NCI-H1417 treated with DMSO at 0.1 percent for 48 hours (cell line): ENCODE measurements around the gene DNAJB6.

Experiments
- DNase-seq: peaks from one replicate; lab custom pipeline; 2025; lab: John Stamatoyannopoulos, UW

The DNAJB6 gene

GRCh38 chr7:157396316-157397035, 59.7 kb downstream of the DNAJB6 start:
- DNase-seq: no peak

- no peak for DNase-seq
These were observed 60.4 kb downstream of the DNAJB6 start for GRCh38 chr7:157397036-157397720.

- no peak for DNase-seq
These were observed 61.2 kb downstream of the DNAJB6 start for GRCh38 chr7:157397731-157398691.

- DNase-seq: no peak
These were observed 62.4 kb downstream of the DNAJB6 start for GRCh38 chr7:157399086-157399687.

GRCh38 chr7:157400171-157400860, 63.5 kb downstream of the DNAJB6 start:
- DNase-seq: no peak

- no peak for DNase-seq
These were observed 65.0 kb downstream of the DNAJB6 start for GRCh38 chr7:157401567-157402387.

GRCh38 chr7:157402388-157402703, 65.5 kb downstream of the DNAJB6 start:
- DNase-seq: no peak

- DNase-seq: no peak
These were observed 66.2 kb downstream of the DNAJB6 start for GRCh38 chr7:157402911-157403534.

GRCh38 chr7:157403646-157404401, 67.0 kb downstream of the DNAJB6 start:
- no peak for DNase-seq

GRCh38 chr7:157404845-157405481, 68.2 kb downstream of the DNAJB6 start:
- DNase-seq: no peak

- DNase-seq: no peak
These were observed 68.7 kb downstream of the DNAJB6 start for GRCh38 chr7:157405501-157405900.

GRCh38 chr7:157405914-157406810, 69.4 kb downstream of the DNAJB6 start:
- no peak for DNase-seq

GRCh38 chr7:157406971-157407370, 70.2 kb downstream of the DNAJB6 start:
- no peak for DNase-seq

- DNase-seq: no peak
These were observed 70.9 kb downstream of the DNAJB6 start for GRCh38 chr7:157407512-157408257.

- no peak for DNase-seq
These were observed 71.7 kb downstream of the DNAJB6 start for GRCh38 chr7:157408258-157409101.

- DNase-seq: no peak
These were observed 72.4 kb downstream of the DNAJB6 start for GRCh38 chr7:157409149-157409752.
